Smooth muscle cell (in vitro differentiated cells): ENCODE results near the gene CALHM5. TPM values are rescaled to one million over a fixed set of nuclear protein-coding genes. Genes with fewer than 3 reads are reported as not detected.

Source experiments
- DNase-seq: peaks from one replicate; lab custom pipeline; 2025; ENCODE audit not compliant: unreplicated experiment; lab: John Stamatoyannopoulos, UW
- H2AFZ ChIP-seq: fragments of 200-600 bp; sonication (generic); 2 replicates; pipeline ENCODE4 v1.6.0; 2016; ENCODE audit warnings: antibody characterized with exemption, low read depth, mild to moderate bottlenecking
- H3F3A ChIP-seq: fragments of 200-600 bp; sonication (generic); 2 replicates; pipeline ENCODE4 v1.6.0; 2017; ENCODE audit warnings: antibody characterized with exemption, low read depth
- H3K27ac ChIP-seq: fragments of 200-600 bp; sonication (generic); 2 replicates; pipeline ENCODE4 v1.5.1; 2016; ENCODE audit warnings: low read depth, mild to moderate bottlenecking
- H3K27me3 ChIP-seq: fragments of 200-600 bp; sonication (generic); 2 replicates; pipeline ENCODE4 v1.6.1; 2016; ENCODE audit warnings: low read depth, mild to moderate bottlenecking
- H3K36me3 ChIP-seq: fragments of 200-600 bp; sonication (generic); 2 replicates; pipeline ENCODE4 v1.5.1; 2016; ENCODE audit warnings: low read depth
- H3K4me1 ChIP-seq: fragments of 200-600 bp; sonication (generic); 2 replicates; pipeline ENCODE4 v1.5.1; 2016; ENCODE audit warnings: low read depth
- H3K4me2 ChIP-seq: fragments of 200-600 bp; sonication (generic); 2 replicates; pipeline ENCODE4 v1.6.0; 2016; ENCODE audit warnings: mild to moderate bottlenecking
- H3K4me3 ChIP-seq: fragments of 200-600 bp; sonication (generic); 2 replicates; pipeline ENCODE4 v1.5.1; 2016; ENCODE audit warnings: mild to moderate bottlenecking
- H3K79me2 ChIP-seq: fragments of 200-600 bp; sonication (generic); 2 replicates; pipeline ENCODE4 v1.6.0; 2016; ENCODE audit warnings: low read depth, mild to moderate bottlenecking
- H3K9ac ChIP-seq: fragments of 200-600 bp; sonication (generic); 2 replicates; pipeline ENCODE4 v1.6.0; 2016; ENCODE audit warnings: low read depth
- H3K9me3 ChIP-seq: fragments of 200-600 bp; sonication (generic); replicated peaks from 2 replicates; pipeline ENCODE4 v1.5.1; 2016; ENCODE audit warnings: low read depth
- H4K20me1 ChIP-seq: fragments of 200-600 bp; sonication (generic); 2 replicates; pipeline ENCODE4 v1.6.0; 2016; ENCODE audit warnings: low read depth
- WGBS: methylation state at CpG from one replicate; pipeline ENCODE4 v1.1.7; 2016; ENCODE audit warnings: low lambda C conversion rate; 5-methylcytosine and 5-hydroxymethylcytosine counted together
- polyA plus RNA-seq: library from polyadenylated mRNA; unstranded; fragments of >200 nt; fragmentation: Nextera tagmentation; extraction: Ambion mirVana; gene quantifications from 2 replicates; pipeline ENCODE4 v1.2.1, GENCODE V29; 2016
- total RNA-seq: library from RNA; depleted of rRNA; stranded (reverse); fragments of >200 nt; gene quantifications from 2 replicates; pipeline ENCODE4 v1.2.3, GENCODE V29; 2014
- TF ChIP-seq, protein P1 (sequence below): fragments of 200-600 bp; sonication (generic); IDR thresholded peaks from 2 replicates; pipeline ENCODE4 v1.5.1; 2017; ENCODE audit warnings: borderline replicate concordance, mild to moderate bottlenecking, antibody characterized with exemption; ENCODE audit not compliant: insufficient read depth, poor library complexity, severe bottlenecking

Gene CALHM5
- total and polyA plus RNA-seq, 2 experiments from 2014 or later: 1.9 to 3.9 TPM

DNA sequence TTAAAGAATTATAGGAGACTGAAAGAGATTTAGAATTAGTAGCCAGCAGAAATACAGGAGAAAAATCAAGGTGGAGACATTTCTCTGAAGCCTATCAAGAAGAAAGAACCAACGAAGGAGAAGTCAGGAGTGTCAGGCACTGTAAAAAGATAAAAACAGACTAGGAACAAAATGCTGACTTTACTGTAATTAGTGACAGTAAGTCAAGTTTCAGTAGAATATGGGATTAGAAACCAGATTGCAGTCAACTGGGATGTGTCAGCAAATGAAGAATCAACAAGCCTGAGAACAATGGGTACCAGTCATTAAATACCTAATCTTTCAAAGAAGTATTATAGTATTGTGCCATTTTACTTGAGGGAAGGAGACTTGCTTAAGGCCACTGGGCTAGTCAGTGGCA, 28.7 kb upstream of the CALHM5 start:
- WGBS: 61% methylated on average over 1 of the region's 1 CpG
- DNase-seq: no peak
- H3F3A ChIP-seq: no peaks in the 10 kb centered on the region
- H3K27ac ChIP-seq: no peak overlapping the region
- H3K36me3 ChIP-seq: no peaks in the 10 kb centered on the region
- no peak overlapping the region for H2AFZ ChIP-seq
- no peaks in the 10 kb centered on the region for H3K79me2 ChIP-seq
- TF ChIP-seq, protein P1, sequence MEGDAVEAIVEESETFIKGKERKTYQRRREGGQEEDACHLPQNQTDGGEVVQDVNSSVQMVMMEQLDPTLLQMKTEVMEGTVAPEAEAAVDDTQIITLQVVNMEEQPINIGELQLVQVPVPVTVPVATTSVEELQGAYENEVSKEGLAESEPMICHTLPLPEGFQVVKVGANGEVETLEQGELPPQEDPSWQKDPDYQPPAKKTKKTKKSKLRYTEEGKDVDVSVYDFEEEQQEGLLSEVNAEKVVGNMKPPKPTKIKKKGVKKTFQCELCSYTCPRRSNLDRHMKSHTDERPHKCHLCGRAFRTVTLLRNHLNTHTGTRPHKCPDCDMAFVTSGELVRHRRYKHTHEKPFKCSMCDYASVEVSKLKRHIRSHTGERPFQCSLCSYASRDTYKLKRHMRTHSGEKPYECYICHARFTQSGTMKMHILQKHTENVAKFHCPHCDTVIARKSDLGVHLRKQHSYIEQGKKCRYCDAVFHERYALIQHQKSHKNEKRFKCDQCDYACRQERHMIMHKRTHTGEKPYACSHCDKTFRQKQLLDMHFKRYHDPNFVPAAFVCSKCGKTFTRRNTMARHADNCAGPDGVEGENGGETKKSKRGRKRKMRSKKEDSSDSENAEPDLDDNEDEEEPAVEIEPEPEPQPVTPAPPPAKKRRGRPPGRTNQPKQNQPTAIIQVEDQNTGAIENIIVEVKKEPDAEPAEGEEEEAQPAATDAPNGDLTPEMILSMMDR: no peak
- no peaks in the 10 kb centered on the region for H3K9me3 ChIP-seq
- no peaks in the 10 kb centered on the region for H3K27me3 ChIP-seq
- H3K9ac ChIP-seq: no peak overlapping the region
- no peak overlapping the region for H3K4me3 ChIP-seq
- H3K4me1 ChIP-seq: no peaks in the 10 kb centered on the region
- H4K20me1 ChIP-seq: no peaks in the 10 kb centered on the region
- no peak overlapping the region for H3K4me2 ChIP-seq

DNA sequence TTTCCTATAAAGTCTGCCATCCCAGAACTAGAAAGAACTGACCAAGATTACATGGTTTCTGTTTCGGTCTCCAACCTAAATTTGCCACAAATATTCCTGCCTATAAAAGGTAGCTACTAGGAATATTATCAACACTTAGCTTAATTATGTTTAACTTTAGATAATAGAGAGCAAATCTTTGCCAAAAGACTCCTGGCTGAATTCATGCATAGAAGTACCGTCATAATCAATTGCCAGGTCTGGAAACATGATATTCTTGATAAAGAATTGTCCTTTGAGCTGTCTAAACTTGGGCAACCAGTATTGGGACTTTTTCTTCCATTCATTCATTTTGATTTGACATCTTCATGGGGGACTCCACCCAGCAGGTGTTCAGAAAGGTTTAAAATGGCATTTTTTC, 27.8 kb upstream of the CALHM5 start:
- Histone ChIP-seq H3F3A (no peaks in the 10 kb centered on the region), H2AFZ (no peak overlapping the region), H4K20me1 (no peaks in the 10 kb centered on the region), H3K4me1 (no peaks in the 10 kb centered on the region), H3K4me3 (no peak overlapping the region), H3K36me3 (no peaks in the 10 kb centered on the region), H3K79me2 (no peaks in the 10 kb centered on the region), H3K9ac (no peak overlapping the region), H3K27ac (no peak overlapping the region), H3K9me3 (no peaks in the 10 kb centered on the region), H3K4me2 (no peak overlapping the region), H3K27me3 (no peaks in the 10 kb centered on the region)
- no peak for DNase-seq
- 81% methylated on average over 2 of the region's 2 CpGs for WGBS
- TF ChIP-seq, protein P1: no peak

- H3K9ac ChIP-seq: no peak overlapping the region
- TF ChIP-seq, protein P1: no peak
- no peaks in the 10 kb centered on the region for H3K9me3 ChIP-seq
- no peak for DNase-seq
- no peak overlapping the region for H2AFZ ChIP-seq
- H3K4me2 ChIP-seq: no peak overlapping the region
- H3K27ac ChIP-seq: no peak overlapping the region
- no peaks in the 10 kb centered on the region for H3K4me1 ChIP-seq
- no peaks in the 10 kb centered on the region for H3K27me3 ChIP-seq
- no peak overlapping the region for H3K4me3 ChIP-seq
- WGBS: 76% methylated on average over 5 of the region's 5 CpGs
- H3F3A ChIP-seq: no peaks in the 10 kb centered on the region
- no peaks in the 10 kb centered on the region for H4K20me1 ChIP-seq
- H3K36me3 ChIP-seq: no peaks in the 10 kb centered on the region
- no peaks in the 10 kb centered on the region for H3K79me2 ChIP-seq
Measured at GRCh38 chr6:116485559-116486184, 25.8 kb upstream of the CALHM5 start.

DNA sequence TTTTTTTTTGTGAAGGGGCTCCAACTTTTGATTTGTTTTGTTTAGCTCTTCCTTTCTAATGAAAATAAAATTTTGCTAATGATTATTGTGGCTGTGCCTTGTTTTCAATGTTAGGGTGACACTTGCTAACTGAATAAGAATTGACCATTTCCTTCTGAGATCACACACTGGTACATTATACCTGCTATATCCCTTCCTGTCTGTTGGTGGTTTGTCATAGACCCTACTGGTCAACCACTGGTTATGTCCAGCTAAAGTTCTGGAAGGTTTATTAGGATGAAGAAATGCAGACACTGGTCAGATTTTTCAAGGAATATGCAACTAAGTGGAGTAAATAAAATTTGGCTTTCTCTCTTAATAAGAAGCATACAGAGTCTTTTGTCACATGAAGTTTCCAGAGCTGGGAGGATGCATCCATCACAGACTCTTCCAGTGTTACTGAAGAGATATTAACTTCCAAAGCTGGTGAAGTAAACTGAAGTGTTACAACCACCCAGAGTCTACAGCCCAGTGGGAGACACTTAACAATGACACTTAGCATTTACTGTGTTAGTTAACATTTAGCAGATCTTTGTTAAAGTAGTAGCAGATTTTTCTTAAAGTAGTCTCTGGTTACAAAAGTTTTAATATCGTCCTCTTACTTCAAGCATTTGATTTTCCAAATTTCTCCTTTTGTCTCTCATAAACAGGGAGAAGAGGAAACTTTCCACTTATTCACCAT, 19.7 kb upstream of the CALHM5 start:
- Histone ChIP-seq H3K4me1 (peaks cover 5% of the 10 kb centered on the region), H3K4me3 (no peak overlapping the region), H3K4me2 (no peak overlapping the region), H3K9me3 (no peaks in the 10 kb centered on the region), H3K9ac (no peak overlapping the region), H3K79me2 (no peaks in the 10 kb centered on the region), H4K20me1 (no peaks in the 10 kb centered on the region), H3F3A (no peaks in the 10 kb centered on the region), H3K36me3 (no peaks in the 10 kb centered on the region), H2AFZ (no peak overlapping the region), H3K27ac (no peak overlapping the region), H3K27me3 (no peaks in the 10 kb centered on the region)
- 89% methylated on average over 1 of the region's 1 CpG for WGBS
- TF ChIP-seq, protein P1: no peak
- no peak for DNase-seq
